H1 (cell line): ENCODE results near the gene EXO1. TPM values are rescaled to one million over a fixed set of nuclear protein-coding genes. Genes with fewer than 3 reads are reported as not detected.
A peak's percentile ranks its signal among the peaks of the same experiment; 100 is the strongest.

ENCODE experiments used
- CTCF ChIA-PET: fragments of 300-600 bp; sonication (Branson Sonifier 250); formaldehyde crosslinking; loops from one replicate; lab custom pipeline; 2021; ENCODE audit not compliant: partially characterized antibody; lab: Charles Lee
- POLR2A ChIA-PET: fragments of 300-600 bp; sonication (Branson Sonifier 250); formaldehyde crosslinking; loops from one replicate; lab custom pipeline; 2021; ENCODE audit warnings: inconsistent platforms; ENCODE audit not compliant: partially characterized antibody; lab: Charles Lee
- DNase-seq, 2 experiments: peaks; one replicate each; pipeline versions ENCODE4 v3.0.0 to v3.0.0-alpha.2; 2010 to 2022; ENCODE audit warnings: low spot score in 2 of 2, low read depth in 1 of 2, mixed read lengths in 1 of 2
- FAIRE-seq: peaks from 2 replicates; lab custom pipeline; 2011; peaks lifted over from hg19 to GRCh38; lab: Jason Lieb, UNC
- H2AFZ ChIP-seq: 2 replicates; pipeline ENCODE4 v1.8.1; 2012; ENCODE audit warnings: low read length, inconsistent platforms
- H2AK5ac ChIP-seq: 2 replicates; pipeline ENCODE4 v1.6.1; 2013; ENCODE audit warnings: low read depth, low read length
- H2BK120ac ChIP-seq: replicated peaks from 2 replicates; pipeline ENCODE3; 2013; ENCODE audit warnings: low read depth, low read length, inconsistent platforms
- H2BK12ac ChIP-seq: 2 replicates; pipeline ENCODE4 v1.6.1; 2013; ENCODE audit warnings: low read depth, low read length
- H2BK15ac ChIP-seq: 2 replicates; pipeline ENCODE4 v1.6.1; 2013; ENCODE audit warnings: low read length
- H2BK20ac ChIP-seq: 2 replicates; pipeline ENCODE4 v1.6.1; 2013; ENCODE audit warnings: low read length
- H2BK5ac ChIP-seq: 2 replicates; pipeline ENCODE4 v1.6.1; 2013; ENCODE audit warnings: low read depth, low read length
- H3K14ac ChIP-seq: 2 replicates; pipeline ENCODE4 v1.6.1; 2013; ENCODE audit warnings: inconsistent platforms; ENCODE audit not compliant: insufficient read length
- H3K18ac ChIP-seq: 2 replicates; pipeline ENCODE4 v1.6.1; 2013; ENCODE audit warnings: low read length; ENCODE audit errors: extremely low read depth
- H3K23ac ChIP-seq: 2 replicates; pipeline ENCODE4 v1.6.1; 2013; ENCODE audit warnings: inconsistent platforms; ENCODE audit not compliant: insufficient read length
- H3K23me2 ChIP-seq: 2 replicates; pipeline ENCODE4 v1.6.1; 2013; ENCODE audit warnings: low read depth, low read length
- H3K27ac ChIP-seq: 2 replicates; pipeline ENCODE4 v1.6.1; 2011; ENCODE audit warnings: low read depth, low read length, inconsistent platforms
- H3K27me3 ChIP-seq, 4 experiments: replicated peaks in 1 of 4; 1 replicate in 1 of 4; 2 replicates in 3 of 4; pipeline versions ENCODE4 v1.6.1 to v1.8.1; 2011 to 2013; ENCODE audit warnings: low read length in 3 of 4, mild to moderate bottlenecking in 3 of 4, inconsistent platforms in 2 of 4, mixed read lengths in 2 of 4, moderate library complexity in 1 of 4; ENCODE audit not compliant: control insufficient read depth in 3 of 4, insufficient read depth in 3 of 4; ENCODE audit errors: extremely low read depth in 1 of 4
- H3K36me3 ChIP-seq, 4 experiments: 2 replicates each; pipeline versions ENCODE4 v1.6.1 to v1.8.1; 2011 to 2013; ENCODE audit warnings: mild to moderate bottlenecking in 4 of 4, low read length in 3 of 4, moderate library complexity in 2 of 4, control low read depth in 1 of 4, inconsistent platforms in 1 of 4; ENCODE audit not compliant: insufficient read depth in 4 of 4, control insufficient read depth in 2 of 4
- H3K4ac ChIP-seq: replicated peaks from 2 replicates; pipeline ENCODE3; 2013; ENCODE audit warnings: low read length, low read depth, mixed read lengths, inconsistent platforms; ENCODE audit not compliant: insufficient read length
- H3K4me1 ChIP-seq, 4 experiments: replicated peaks in 1 of 4; 1 replicate in 1 of 4; 2 replicates in 3 of 4; pipeline versions ENCODE4 v1.6.1 to v1.8.1; 2011 to 2013; ENCODE audit warnings: low read length in 3 of 4, inconsistent platforms in 2 of 4, mixed read lengths in 1 of 4; ENCODE audit not compliant: insufficient read depth in 4 of 4, control insufficient read depth in 3 of 4
- H3K4me2 ChIP-seq, 2 experiments: 2 replicates each; pipeline versions ENCODE4 v1.6.1 to v1.8.1; 2011 to 2013; ENCODE audit warnings: low read depth in 2 of 2, low read length in 2 of 2, control low read depth in 1 of 2, inconsistent platforms in 1 of 2, mild to moderate bottlenecking in 1 of 2; ENCODE audit not compliant: insufficient read depth in 1 of 2
- H3K4me3 ChIP-seq, 4 experiments: fragments of 200-600, 300-600 bp in 1 of 4; sonication (generic), shearing (Covaris generic), sonication (Bioruptor Twin) in 1 of 4; 2 replicates each; pipeline versions ENCODE4 v1.5.1 to v1.8.1; 2011 to 2016; ENCODE audit warnings: low read length in 4 of 4, low read depth in 3 of 4, control low read depth in 2 of 4, inconsistent platforms in 2 of 4, mild to moderate bottlenecking in 2 of 4, mixed read lengths in 1 of 4, moderate library complexity in 1 of 4; ENCODE audit not compliant: insufficient read depth in 2 of 4; ENCODE audit errors: extremely low read depth in 1 of 4
- H3K56ac ChIP-seq: replicated peaks from 2 replicates; pipeline ENCODE3; 2013; ENCODE audit warnings: low read depth, mild to moderate bottlenecking, mixed read lengths, low read length, inconsistent platforms; ENCODE audit not compliant: insufficient read length
- H3K79me1 ChIP-seq: 2 replicates; pipeline ENCODE4 v1.6.1; 2013; ENCODE audit warnings: low read depth, low read length, control low read depth
- H3K79me2 ChIP-seq, 2 experiments: 2 replicates each; pipeline versions ENCODE4 v1.6.1 to v1.8.1; 2012 to 2013; ENCODE audit warnings: low read length in 2 of 2, mild to moderate bottlenecking in 2 of 2, inconsistent platforms in 1 of 2; ENCODE audit not compliant: insufficient read depth in 2 of 2, control insufficient read depth in 1 of 2
- H3K9ac ChIP-seq, 4 experiments: replicated peaks in 1 of 4; 1 replicate in 1 of 4; 2 replicates in 3 of 4; pipeline versions ENCODE4 v1.6.1 to v1.8.1; 2011 to 2013; ENCODE audit warnings: low read depth in 3 of 4, low read length in 3 of 4, control low read depth in 2 of 4, mild to moderate bottlenecking in 2 of 4, moderate library complexity in 2 of 4, inconsistent platforms in 1 of 4; ENCODE audit errors: extremely low read depth in 1 of 4
- H3K9me3 ChIP-seq, 2 experiments: 2 replicates each; pipeline versions ENCODE4 v1.6.1 to v1.8.1; 2012 to 2013; ENCODE audit warnings: mild to moderate bottlenecking in 2 of 2, moderate library complexity in 2 of 2, control low read depth in 1 of 2, inconsistent platforms in 1 of 2, low read depth in 1 of 2, low read length in 1 of 2, mixed read lengths in 1 of 2; ENCODE audit not compliant: insufficient read depth in 2 of 2
- H4K20me1 ChIP-seq, 2 experiments: replicated peaks in 1 of 2; 2 replicates each; pipeline versions ENCODE3 to v1.8.1; 2011 to 2013; ENCODE audit warnings: inconsistent platforms in 2 of 2, low read length in 2 of 2, mild to moderate bottlenecking in 1 of 2; ENCODE audit not compliant: insufficient read depth in 2 of 2, control insufficient read depth in 1 of 2
- H4K5ac ChIP-seq: 2 replicates; pipeline ENCODE4 v1.6.1; 2013; ENCODE audit warnings: low read length, low read depth, mixed read lengths, inconsistent platforms; ENCODE audit not compliant: insufficient read length
- H4K8ac ChIP-seq: 2 replicates; pipeline ENCODE4 v1.8.0; 2013; ENCODE audit warnings: mild to moderate bottlenecking, moderate library complexity, low read length, inconsistent platforms; ENCODE audit not compliant: insufficient read depth; ENCODE audit errors: extremely low read depth
- H4K91ac ChIP-seq: replicated peaks from 2 replicates; pipeline ENCODE3; 2013; ENCODE audit warnings: low read length, mixed read lengths, inconsistent platforms; ENCODE audit not compliant: insufficient read length
- TAF7 ChIP-seq: optimal IDR thresholded peaks from 2 replicates; pipeline ENCODE3; 2011; ENCODE audit warnings: low read depth, mild to moderate bottlenecking, inconsistent platforms, low read length, moderate library complexity, borderline replicate concordance
- TCF12 ChIP-seq: IDR thresholded peaks from 2 replicates; pipeline ENCODE4 v1.6.1; 2011; ENCODE audit warnings: low read depth, mild to moderate bottlenecking, low read length
- WGBS, 2 experiments: shearing (Covaris generic) in 1 of 2; methylation state at CpG; one replicate each; pipeline versions ENCODE4 v1.1.6 to v1.1.7; 2013 to 2015; ENCODE audit warnings: low lambda C conversion rate in 2 of 2, mixed read lengths in 2 of 2, inconsistent platforms in 1 of 2, low coverage in 1 of 2, missing lambda C conversion rate in 1 of 2; ENCODE audit not compliant: insufficient replicate concordance in 2 of 2, insufficient coverage in 1 of 2, insufficient read length in 1 of 2; ENCODE audit errors: extremely low coverage in 1 of 2, missing lambda C conversion rate in 1 of 2; 5-methylcytosine and 5-hydroxymethylcytosine counted together
- polyA plus RNA-seq, 7 experiments: library from polyadenylated mRNA; depleted of rRNA in 3 of 7; stranded (reverse) in 5 of 7; unstranded in 2 of 7; fragments of >200 nt in 5 of 7; fragments of 200-250 nt in 2 of 7; gene quantifications; 1 replicate in 5 of 7; 2 replicates in 1 of 7; 4 replicates in 1 of 7; pipeline versions ENCODE4 v1.2.1 to v1.2.3, GENCODE V29; 2011 to 2013; ENCODE audit warnings: missing spikeins in 2 of 7, mixed read lengths in 2 of 7
- total RNA-seq: library from RNA; stranded (reverse); fragmentation: NEBNext Ultra II Directional; extraction: Animal tissue kit (Norgen Biotek cat#: 25700); gene quantifications from 2 replicates; pipeline ENCODE4 v1.2.1, GENCODE V29; 2021

Gene EXO1
- total and polyA plus RNA-seq, 2 of the 8 experiments (the other 6 are each of a cell fraction or from before 2014, with no cell fraction given), result 9.2 to 43.0 TPM

DNA sequence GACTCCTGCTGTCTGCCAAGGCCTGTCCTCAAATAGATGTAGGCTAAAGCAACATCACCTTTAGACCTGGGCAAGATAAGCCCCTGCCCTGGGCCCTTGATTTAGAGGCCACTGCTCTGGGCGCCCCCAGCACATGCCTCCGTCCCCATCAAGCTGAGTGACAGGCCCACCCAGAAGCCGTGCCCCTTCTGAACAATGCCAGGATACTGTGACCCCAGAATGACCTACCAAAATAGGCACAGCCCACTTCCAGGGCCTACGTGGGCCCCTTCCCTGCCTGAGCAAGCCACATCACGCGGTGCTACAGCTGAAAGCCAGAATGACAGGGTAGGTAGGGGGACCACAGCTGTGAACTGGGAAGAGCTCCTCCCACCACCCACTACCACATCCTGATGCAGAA is 84.8 kb downstream of the EXO1 start:
- Histone ChIP-seq H3K4me1 (peaks cover 0 to 4% (median under 1%) of the 10 kb centered on the region in 4 experiments; a peak in 2 of 7 replicates), H4K5ac (no peak overlapping the region), H4K20me1 (no peaks in the 10 kb centered on the region), H3K23me2 (no peaks in the 10 kb centered on the region), H2BK20ac (no peak overlapping the region), H2BK15ac (no peak overlapping the region), H3K36me3 (no peaks in the 10 kb centered on the region), H3K4me2 (no peak overlapping the region), H3K27ac (no peak overlapping the region), H3K14ac (no peak overlapping the region), H3K9ac (no peak overlapping the region), H3K9me3 (no peaks in the 10 kb centered on the region), H3K4ac (no peak overlapping the region), H2BK5ac (no peak overlapping the region), H3K4me3 (no peak overlapping the region), H2AK5ac (no peak overlapping the region), H3K23ac (no peak overlapping the region), H3K56ac (no peak overlapping the region), H4K8ac (0 out of 2 replicates have a peak overlapping the region, but pooled peaks have one; percentile 80), H3K79me1 (no peaks in the 10 kb centered on the region), H3K79me2 (no peaks in the 10 kb centered on the region), H2BK12ac (no peak overlapping the region), H3K27me3 (no peaks in the 10 kb centered on the region), H2BK120ac (no peak overlapping the region), H3K18ac (no peak overlapping the region), H2AFZ (no peak overlapping the region), H4K91ac (no peak overlapping the region)
- CTCF ChIA-PET, result interaction anchor here (3.2 kb wide), 1 partner anchor 65 kb away, joined by 13 read pairs; the partner anchor contains the start of gene MAP1LC3C
- POLR2A ChIA-PET, result interaction anchor here (2.1 kb wide), 1 partner anchor 14 kb away, joined by 5 read pairs; no protein-coding TSS in a partner anchor
- WGBS, 2 experiments, result 85% methylated on average over 6 of the region's 6 CpGs; no CpG with 5 or more reads in 1 of the 2 experiments
- DNase-seq (no peak), FAIRE-seq (no peak)
- TF ChIP-seq TAF7, result no peak
- no peak for TF ChIP-seq TCF12
